Measurements from ENCODE around the gene ADAD1. TPM values are rescaled to one million over a fixed set of nuclear protein-coding genes. Genes with fewer than 3 reads are reported as not detected.

Gene ADAD1
- total RNA-seq, 1 donor from 2014 or later, result not detected

GRCh38 chr4:122377352-122377751 lies 1.5 kb upstream of the ADAD1 start:
- no peak overlapping the region for H3K27ac Mint-ChIP-seq (ENCODE audit: unreplicated experiment)
- H3K4me3 Mint-ChIP-seq (ENCODE audit: unreplicated experiment), result no peak overlapping the region
- H3K4me1 Mint-ChIP-seq (ENCODE audit: unreplicated experiment), result peaks cover 1% of the 10 kb centered on the region
- no peaks in the 10 kb centered on the region for H3K36me3 Mint-ChIP-seq (ENCODE audit: unreplicated experiment)
- no peak for DNase-seq (ENCODE audit: extremely low spot score, unreplicated experiment)
- TF ChIP-seq CTCF (IDR thresholded peaks at IDR 0.05), result no peak
- H3K9me3 Mint-ChIP-seq (ENCODE audit: unreplicated experiment), result no peaks in the 10 kb centered on the region
- H3K27me3 Mint-ChIP-seq (ENCODE audit: unreplicated experiment), result peaks cover 16% of the 10 kb centered on the region

GRCh38 chr4:122379239-122379638 lies 428 bp downstream of the ADAD1 start:
- no peak for TF ChIP-seq CTCF (IDR thresholded peaks at IDR 0.05)
- no peak overlapping the region for H3K4me3 Mint-ChIP-seq (ENCODE audit: unreplicated experiment)
- H3K36me3 Mint-ChIP-seq (ENCODE audit: unreplicated experiment), result no peaks in the 10 kb centered on the region
- H3K27me3 Mint-ChIP-seq (ENCODE audit: unreplicated experiment), result peaks cover 19% of the 10 kb centered on the region
- no peak for DNase-seq (ENCODE audit: extremely low spot score, unreplicated experiment)
- H3K4me1 Mint-ChIP-seq (ENCODE audit: unreplicated experiment), result peaks cover 1% of the 10 kb centered on the region
- no peaks in the 10 kb centered on the region for H3K9me3 Mint-ChIP-seq (ENCODE audit: unreplicated experiment)
- no peak overlapping the region for H3K27ac Mint-ChIP-seq (ENCODE audit: unreplicated experiment)

- Mint-ChIP-seq H3K27ac (ENCODE audit: unreplicated experiment) (no peak overlapping the region), H3K4me3 (ENCODE audit: unreplicated experiment) (no peak overlapping the region)
Measured at GRCh38 chr4:122383341-122383740, 4.5 kb downstream of the ADAD1 start.

GRCh38 chr4:122384245-122384644 lies 5.4 kb downstream of the ADAD1 start:
- Mint-ChIP-seq H3K36me3 (ENCODE audit: unreplicated experiment) (no peaks in the 10 kb centered on the region), H3K4me3 (ENCODE audit: unreplicated experiment) (no peak overlapping the region), H3K27ac (ENCODE audit: unreplicated experiment) (no peak overlapping the region), H3K4me1 (ENCODE audit: unreplicated experiment) (peaks cover 1% of the 10 kb centered on the region), H3K27me3 (ENCODE audit: unreplicated experiment) (peaks cover 19% of the 10 kb centered on the region), H3K9me3 (ENCODE audit: unreplicated experiment) (peaks cover 27% of the 10 kb centered on the region)
- TF ChIP-seq CTCF (IDR thresholded peaks at IDR 0.05), result no peak
- no peak for DNase-seq (ENCODE audit: extremely low spot score, unreplicated experiment)

More at GRCh38 chr4:122383341-122383740, 4.5 kb downstream of the ADAD1 start:
- H3K9me3 Mint-ChIP-seq (ENCODE audit: unreplicated experiment), result peaks cover 18% of the 10 kb centered on the region
- TF ChIP-seq CTCF (IDR thresholded peaks at IDR 0.05), result no peak
- H3K27me3 Mint-ChIP-seq (ENCODE audit: unreplicated experiment), result peaks cover 15% of the 10 kb centered on the region
- peaks cover 1% of the 10 kb centered on the region for H3K4me1 Mint-ChIP-seq (ENCODE audit: unreplicated experiment)
- H3K36me3 Mint-ChIP-seq (ENCODE audit: unreplicated experiment), result no peaks in the 10 kb centered on the region
- DNase-seq (ENCODE audit: extremely low spot score, unreplicated experiment), result no peak

GRCh38 chr4:122393276-122393675 lies 14.5 kb downstream of the ADAD1 start:
- peaks cover 27% of the 10 kb centered on the region for H3K27me3 Mint-ChIP-seq (ENCODE audit: unreplicated experiment)
- no peak for DNase-seq (ENCODE audit: extremely low spot score, unreplicated experiment)
- no peaks in the 10 kb centered on the region for H3K4me1 Mint-ChIP-seq (ENCODE audit: unreplicated experiment)
- H3K36me3 Mint-ChIP-seq (ENCODE audit: unreplicated experiment), result no peaks in the 10 kb centered on the region
- no peak overlapping the region for H3K4me3 Mint-ChIP-seq (ENCODE audit: unreplicated experiment)
- no peak for TF ChIP-seq CTCF (IDR thresholded peaks at IDR 0.05)
- no peak overlapping the region for H3K27ac Mint-ChIP-seq (ENCODE audit: unreplicated experiment)
- H3K9me3 Mint-ChIP-seq (ENCODE audit: unreplicated experiment), result peaks cover 11% of the 10 kb centered on the region

All from osteocyte (in vitro differentiated cells).